OCI-LY1 (cell line): ENCODE data around the gene GRB14.

Experiments
- H2AFZ ChIP-seq: fragments of 200-600 bp; sonication (generic), shearing (Covaris generic); 2 replicates; pipeline ENCODE4 v1.6.0; 2014; ENCODE audit warnings: antibody characterized with exemption, mild to moderate bottlenecking, low read length
- H3F3A ChIP-seq: fragments of 200-600 bp; sonication (generic), shearing (Covaris generic); 2 replicates; pipeline ENCODE4 v1.6.0; 2014; ENCODE audit warnings: mild to moderate bottlenecking, antibody characterized with exemption, low read length, moderate library complexity; ENCODE audit not compliant: insufficient read depth
- H3K27ac ChIP-seq: fragments of 200-600 bp; sonication (generic); 2 replicates; pipeline ENCODE4 v1.5.1; 2014; ENCODE audit warnings: low read length, mixed run types, mild to moderate bottlenecking, low read depth; ENCODE audit not compliant: poor library complexity, severe bottlenecking
- H3K27me3 ChIP-seq: fragments of 200-600 bp; sonication (generic); 2 replicates; pipeline ENCODE4 v1.6.0; 2014; ENCODE audit warnings: antibody characterized with exemption, mild to moderate bottlenecking, low read length, moderate library complexity; ENCODE audit not compliant: insufficient read depth
- H3K36me3 ChIP-seq: fragments of 200-600 bp; sonication (generic); 2 replicates; pipeline ENCODE4 v1.6.1; 2014; ENCODE audit warnings: mild to moderate bottlenecking, antibody characterized with exemption, low read length, moderate library complexity, mixed read lengths; ENCODE audit not compliant: insufficient read depth
- H3K4me1 ChIP-seq: fragments of 200-600 bp; sonication (generic); 2 replicates; pipeline ENCODE4 v1.5.1; 2014; ENCODE audit warnings: mild to moderate bottlenecking, low read length, moderate library complexity; ENCODE audit not compliant: insufficient read depth, severe bottlenecking
- H3K4me2 ChIP-seq: fragments of 200-600 bp; sonication (generic), shearing (Covaris generic); 2 replicates; pipeline ENCODE4 v1.6.1; 2014; ENCODE audit warnings: low read length
- H3K4me3 ChIP-seq: fragments of 200-600 bp; sonication (generic); 2 replicates; pipeline ENCODE4 v1.5.1; 2014; ENCODE audit warnings: low read length, low read depth, mild to moderate bottlenecking, mixed read lengths; ENCODE audit not compliant: poor library complexity, severe bottlenecking
- H3K79me2 ChIP-seq: fragments of 200-600 bp; shearing (Covaris generic); 2 replicates; pipeline ENCODE4 v1.6.1; 2016; ENCODE audit warnings: mixed run types, low read length, mixed read lengths; ENCODE audit not compliant: insufficient read depth
- H3K9ac ChIP-seq: fragments of 200-600 bp; sonication (generic), shearing (Covaris generic); 2 replicates; pipeline ENCODE4 v1.6.1; 2014; ENCODE audit warnings: mild to moderate bottlenecking, low read length, mixed read lengths
- H3K9me2 ChIP-seq: fragments of 200-600 bp; sonication (generic), shearing (Covaris generic); 2 replicates; pipeline ENCODE4 v1.6.1; 2014; ENCODE audit warnings: low read depth, mild to moderate bottlenecking, low read length, mixed read lengths
- H3K9me3 ChIP-seq: fragments of 200-600 bp; shearing (Covaris generic); 2 replicates; pipeline ENCODE4 v1.6.1; 2014; ENCODE audit warnings: low read length, mixed read lengths
- H4K20me1 ChIP-seq: fragments of 200-600 bp; sonication (generic), shearing (Covaris generic); 2 replicates; pipeline ENCODE4 v1.6.0; 2016; ENCODE audit warnings: mild to moderate bottlenecking, low read length; ENCODE audit not compliant: insufficient read depth
- CTCF ChIP-seq: fragments of 200-600 bp; sonication (generic), shearing (Covaris generic); IDR thresholded peaks from 2 replicates; pipeline ENCODE4 v1.5.1; 2017; ENCODE audit warnings: mild to moderate bottlenecking, antibody characterized with exemption, low read length, moderate library complexity, mixed read lengths
- EZH2 ChIP-seq: fragments of 200-600 bp; sonication (generic), shearing (Covaris generic); IDR thresholded peaks from 2 replicates; pipeline ENCODE4 v1.8.0; 2017; ENCODE audit warnings: borderline replicate concordance, mixed run types, mild to moderate bottlenecking, antibody characterized with exemption, low read length, moderate library complexity, mixed read lengths

Gene GRB14

GRCh38 chr2:164622338-164623106 lies 1.2 kb upstream of the GRB14 start:
- Histone ChIP-seq H3K4me1 (no peaks in the 10 kb centered on the region), H2AFZ (no peak overlapping the region), H3K9me2 (no peaks in the 10 kb centered on the region), H3K4me2 (no peak overlapping the region), H3K36me3 (no peaks in the 10 kb centered on the region), H3K27me3 (no peaks in the 10 kb centered on the region), H3K27ac (no peak overlapping the region), H4K20me1 (no peaks in the 10 kb centered on the region), H3K9ac (no peak overlapping the region), H3K79me2 (no peaks in the 10 kb centered on the region), H3F3A (no peaks in the 10 kb centered on the region), H3K4me3 (no peak overlapping the region), H3K9me3 (no peaks in the 10 kb centered on the region)
- TF ChIP-seq CTCF = no peak
- TF ChIP-seq EZH2 = no peak

GRCh38 chr2:164621764-164622105 lies 453 bp upstream of the GRB14 start:
- no peak overlapping the region for H2AFZ ChIP-seq
- no peak overlapping the region for H3K9ac ChIP-seq
- no peak overlapping the region for H3K27ac ChIP-seq

GRCh38 chr2:164620457-164620856 lies 825 bp downstream of the GRB14 start:
- Histone ChIP-seq H4K20me1 (no peaks in the 10 kb centered on the region), H3K4me2 (no peak overlapping the region), H3K27ac (no peak overlapping the region), H3K9me2 (no peaks in the 10 kb centered on the region), H3K27me3 (no peaks in the 10 kb centered on the region), H3K9me3 (no peaks in the 10 kb centered on the region), H3K4me1 (no peaks in the 10 kb centered on the region), H3K4me3 (no peak overlapping the region), H3K79me2 (no peaks in the 10 kb centered on the region), H3K9ac (no peak overlapping the region), H3F3A (no peaks in the 10 kb centered on the region), H2AFZ (no peak overlapping the region), H3K36me3 (no peaks in the 10 kb centered on the region)
- no peak for TF ChIP-seq EZH2
- no peak for TF ChIP-seq CTCF

More at GRCh38 chr2:164621764-164622105, 453 bp upstream of the GRB14 start:
- H3K4me2 ChIP-seq = no peak overlapping the region
- H3K36me3 ChIP-seq = no peaks in the 10 kb centered on the region
- H4K20me1 ChIP-seq = no peaks in the 10 kb centered on the region
- H3K79me2 ChIP-seq = no peaks in the 10 kb centered on the region
- no peaks in the 10 kb centered on the region for H3K9me3 ChIP-seq
- TF ChIP-seq CTCF (no peak), EZH2 (no peak)
- H3F3A ChIP-seq = no peaks in the 10 kb centered on the region
- H3K4me3 ChIP-seq = no peak overlapping the region
- H3K9me2 ChIP-seq = no peaks in the 10 kb centered on the region
- no peaks in the 10 kb centered on the region for H3K4me1 ChIP-seq
- H3K27me3 ChIP-seq = no peaks in the 10 kb centered on the region
